Epithelial cell of proximal tubule (primary cell): ENCODE results near the gene PYGB. TPM values are rescaled to one million over a fixed set of nuclear protein-coding genes. Genes with fewer than 3 reads are reported as not detected.

Experiments used
- DNase-seq: peaks from one replicate; pipeline ENCODE4 v3.0.0-alpha.2; 2011; ENCODE audit warnings: low read depth
- H3K4me3 ChIP-seq: 2 replicates; pipeline ENCODE4 v1.5.1; 2011; ENCODE audit warnings: low read depth, mild to moderate bottlenecking, low read length
- total RNA-seq: library from RNA; depleted of rRNA; stranded (reverse); fragments of >200 nt; gene quantifications from 2 replicates; pipeline ENCODE4 v1.2.3, GENCODE V29; 2015
- TF ChIP-seq, protein P1 (sequence below): conservative IDR thresholded peaks from 2 replicates; pipeline ENCODE4 v1.5.1; 2012; ENCODE audit warnings: low read depth, mild to moderate bottlenecking, low read length

PYGB gene
- total RNA-seq, 1 donor from 2014 or later: 145 TPM

DNA sequence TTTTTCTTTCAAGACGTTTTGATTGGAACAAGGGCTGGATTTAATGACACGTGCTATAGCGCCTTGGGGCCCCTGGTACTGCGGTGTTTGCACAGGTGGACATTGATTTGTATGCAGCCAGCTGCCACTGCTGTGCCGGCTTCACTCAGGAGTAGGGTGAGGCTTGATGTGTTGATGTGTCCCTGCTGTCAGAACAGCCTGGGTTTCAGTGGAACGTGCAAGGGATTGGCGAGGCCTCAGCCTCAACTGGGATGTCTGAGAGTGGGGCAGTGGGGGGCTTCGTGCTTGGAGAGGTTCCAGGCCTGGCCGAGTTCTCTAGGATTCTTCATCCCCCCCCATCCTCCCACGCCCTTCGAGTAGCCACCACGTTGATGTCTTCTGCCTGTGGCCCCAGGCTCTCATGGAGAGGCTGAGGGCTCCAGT, 23.0 kb downstream of the PYGB start:
- no peak overlapping the region for H3K4me3 ChIP-seq
- DNase-seq: no peak
- TF ChIP-seq, protein P1, sequence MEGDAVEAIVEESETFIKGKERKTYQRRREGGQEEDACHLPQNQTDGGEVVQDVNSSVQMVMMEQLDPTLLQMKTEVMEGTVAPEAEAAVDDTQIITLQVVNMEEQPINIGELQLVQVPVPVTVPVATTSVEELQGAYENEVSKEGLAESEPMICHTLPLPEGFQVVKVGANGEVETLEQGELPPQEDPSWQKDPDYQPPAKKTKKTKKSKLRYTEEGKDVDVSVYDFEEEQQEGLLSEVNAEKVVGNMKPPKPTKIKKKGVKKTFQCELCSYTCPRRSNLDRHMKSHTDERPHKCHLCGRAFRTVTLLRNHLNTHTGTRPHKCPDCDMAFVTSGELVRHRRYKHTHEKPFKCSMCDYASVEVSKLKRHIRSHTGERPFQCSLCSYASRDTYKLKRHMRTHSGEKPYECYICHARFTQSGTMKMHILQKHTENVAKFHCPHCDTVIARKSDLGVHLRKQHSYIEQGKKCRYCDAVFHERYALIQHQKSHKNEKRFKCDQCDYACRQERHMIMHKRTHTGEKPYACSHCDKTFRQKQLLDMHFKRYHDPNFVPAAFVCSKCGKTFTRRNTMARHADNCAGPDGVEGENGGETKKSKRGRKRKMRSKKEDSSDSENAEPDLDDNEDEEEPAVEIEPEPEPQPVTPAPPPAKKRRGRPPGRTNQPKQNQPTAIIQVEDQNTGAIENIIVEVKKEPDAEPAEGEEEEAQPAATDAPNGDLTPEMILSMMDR: no peak

DNA sequence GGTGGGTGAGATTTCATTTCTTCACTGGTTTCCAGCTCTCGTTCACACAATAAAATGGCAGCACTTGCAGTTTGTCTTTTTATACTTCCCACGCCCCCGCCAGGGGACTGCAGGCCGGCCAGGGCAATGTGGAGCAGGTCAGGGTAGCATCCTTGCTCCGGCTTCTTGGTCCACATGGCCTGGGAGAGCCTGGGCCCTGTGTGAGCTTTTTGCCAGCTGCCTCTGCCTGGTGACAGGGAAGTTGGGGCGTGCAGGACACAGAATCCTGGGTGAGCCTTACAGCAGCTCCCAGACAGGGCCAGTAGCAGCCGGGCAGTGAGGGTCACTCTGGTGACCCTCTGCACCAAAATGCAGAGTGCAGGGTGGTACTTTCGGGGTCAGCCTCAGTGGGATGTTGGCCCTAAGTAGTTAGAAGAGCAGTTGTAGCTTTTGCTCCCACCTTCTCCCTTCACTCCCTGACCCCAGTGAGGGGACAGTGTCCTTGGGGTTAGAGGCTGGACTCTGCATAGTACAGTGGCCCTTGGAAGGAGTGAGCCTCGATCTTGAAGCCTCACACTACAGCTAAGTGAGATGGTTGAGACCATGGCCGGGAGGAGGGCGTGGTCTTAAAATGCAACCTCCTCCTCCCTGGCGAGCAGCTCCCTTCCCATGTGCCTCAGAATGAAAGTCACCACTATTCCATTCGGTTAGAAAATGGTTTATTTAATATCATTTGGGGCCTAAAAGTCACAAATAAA, 23.8 kb downstream of the PYGB start:
- DNase-seq: no peak
- H3K4me3 ChIP-seq: no peak overlapping the region
- TF ChIP-seq, protein P1: no peak

DNA sequence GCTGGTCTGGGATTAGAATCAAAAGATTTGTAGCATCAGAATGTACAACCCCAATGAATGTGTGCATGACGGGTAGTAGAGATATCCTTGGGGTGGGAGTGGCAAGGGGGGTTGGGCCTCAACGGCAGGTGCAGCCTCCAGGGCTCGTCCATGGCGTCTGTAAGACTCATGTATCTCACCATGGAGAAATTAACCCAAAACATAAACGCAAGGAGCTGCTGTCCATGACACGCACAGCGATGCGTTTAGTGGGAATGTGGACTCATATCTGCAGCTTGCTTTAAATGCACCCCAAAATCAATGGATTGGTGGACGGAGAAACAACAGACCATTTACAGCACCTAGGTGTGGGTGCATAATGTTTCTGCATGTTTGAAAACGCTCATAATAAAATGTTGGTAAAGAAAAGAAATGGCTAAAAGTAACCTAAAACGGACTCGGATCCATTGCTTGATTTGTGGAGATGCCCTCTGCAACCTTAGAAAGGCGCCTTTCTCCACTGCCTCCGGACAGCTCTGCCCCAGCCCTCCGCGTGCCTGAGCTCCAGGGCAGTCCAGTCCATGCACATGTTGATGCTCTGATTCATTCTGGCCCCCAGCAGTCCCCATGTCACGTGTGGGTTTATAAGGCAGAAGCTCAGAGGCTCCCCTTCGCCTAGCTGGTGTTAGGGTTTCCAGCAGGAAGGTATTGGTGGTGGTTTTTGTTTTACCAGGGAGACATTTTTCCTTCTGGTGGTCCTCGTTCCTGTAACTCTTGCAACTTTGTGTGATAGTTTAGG, 24.5 kb downstream of the PYGB start:
- no peak overlapping the region for H3K4me3 ChIP-seq
- TF ChIP-seq, protein P1: no peak
- no peak for DNase-seq

DNA sequence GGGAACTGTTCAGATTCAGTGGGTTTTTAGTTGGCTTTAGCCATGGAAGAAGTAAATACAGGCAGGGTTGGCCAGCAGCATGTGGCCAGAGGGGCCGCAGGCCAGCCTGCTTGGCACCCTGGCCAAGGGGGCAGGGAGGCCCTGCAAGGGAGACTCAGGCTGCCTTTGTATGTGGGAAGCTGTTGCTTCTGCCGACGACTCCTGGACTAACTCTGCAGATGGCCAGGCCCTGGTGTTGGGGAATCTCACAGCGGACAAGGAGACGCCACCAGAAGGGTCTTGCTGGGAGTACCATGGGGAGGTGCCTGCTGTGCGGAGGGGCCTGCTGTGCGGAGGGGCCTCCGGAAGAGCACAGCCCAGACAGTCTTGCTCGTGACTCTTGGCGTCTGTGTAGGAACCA, 25.2 kb downstream of the PYGB start:
- DNase-seq: no peak
- TF ChIP-seq, protein P1: no peak
- H3K4me3 ChIP-seq: no peak overlapping the region

DNA sequence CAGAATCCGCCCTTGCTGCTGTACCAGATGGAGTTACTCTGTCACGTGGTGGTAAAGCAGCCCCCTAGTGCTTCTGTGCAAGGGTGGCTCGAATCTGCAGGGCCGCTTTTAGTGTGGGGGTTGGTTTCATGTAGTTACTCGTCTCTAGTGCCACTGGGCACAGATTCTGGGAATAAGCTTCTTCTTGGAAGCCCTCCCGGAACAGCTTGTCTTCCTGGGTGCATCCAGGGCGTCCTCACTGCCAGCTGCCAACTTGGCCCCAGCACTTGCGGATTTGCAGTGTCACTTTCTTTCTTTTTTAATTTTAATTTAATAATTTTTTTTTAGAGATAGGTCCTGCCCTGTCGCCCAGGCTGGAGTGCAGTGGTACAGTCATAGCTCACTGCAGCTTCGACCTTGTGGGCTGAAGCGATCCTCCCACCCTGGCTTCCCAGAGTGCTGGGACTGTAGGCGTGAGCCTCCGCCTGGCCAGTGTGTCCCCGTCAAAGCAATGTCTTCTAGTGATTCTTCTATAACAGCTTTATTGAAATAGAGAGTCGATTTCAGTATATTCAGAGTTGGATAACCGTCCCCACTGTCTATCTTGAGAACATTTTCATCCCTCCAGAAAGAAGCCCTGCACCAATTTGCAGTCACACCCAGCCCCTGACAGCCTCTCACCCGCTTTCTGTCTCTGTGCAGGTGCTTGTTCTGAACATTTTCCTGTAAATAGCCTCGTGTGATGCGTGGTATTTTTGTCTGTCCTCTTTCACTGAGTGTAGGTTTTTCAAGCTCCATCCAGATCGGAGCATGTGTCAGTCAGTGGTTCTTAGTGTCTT, 25.9 kb downstream of the PYGB start:
- H3K4me3 ChIP-seq: no peak overlapping the region

DNA sequence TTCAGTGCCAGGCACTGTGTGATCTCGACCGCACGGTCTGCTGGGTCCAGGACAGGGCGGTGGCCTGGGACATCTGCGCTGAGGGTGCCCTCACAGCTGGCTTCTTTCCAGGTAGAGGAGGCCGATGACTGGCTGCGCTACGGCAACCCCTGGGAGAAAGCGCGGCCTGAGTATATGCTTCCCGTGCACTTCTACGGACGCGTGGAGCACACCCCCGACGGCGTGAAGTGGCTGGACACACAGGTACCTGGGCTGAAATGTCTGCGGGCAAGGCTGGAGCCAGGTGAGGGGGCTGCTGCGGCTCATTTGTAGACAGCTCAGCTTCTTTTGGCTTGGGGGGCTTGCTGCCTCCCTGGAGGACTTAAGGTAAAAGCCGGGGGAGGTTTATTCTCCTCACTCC, 26.6 kb downstream of the PYGB start:
- TF ChIP-seq, protein P1: no peak
- DNase-seq: no peak
- H3K4me3 ChIP-seq: no peak overlapping the region

More for the DNA sequence above, 25.9 kb downstream of the PYGB start:
- TF ChIP-seq, protein P1: no peak
- no peak for DNase-seq
